HG03432 (cell line): ENCODE data around the gene SH3D19.
"Not testable (repeated sequence)": the region's sequence is repeated elsewhere in the genome, so short reads cannot be mapped to it uniquely, and the experiment has no call there.

Experiments used
- ATAC-seq: cut with Tn5 transposase; IDR thresholded peaks from one replicate; pipeline ENCODE4 v1.9.1; 2021; ENCODE audit warnings: mild to moderate bottlenecking, moderate library complexity; ENCODE audit not compliant: unreplicated experiment

SH3D19 gene

DNA sequence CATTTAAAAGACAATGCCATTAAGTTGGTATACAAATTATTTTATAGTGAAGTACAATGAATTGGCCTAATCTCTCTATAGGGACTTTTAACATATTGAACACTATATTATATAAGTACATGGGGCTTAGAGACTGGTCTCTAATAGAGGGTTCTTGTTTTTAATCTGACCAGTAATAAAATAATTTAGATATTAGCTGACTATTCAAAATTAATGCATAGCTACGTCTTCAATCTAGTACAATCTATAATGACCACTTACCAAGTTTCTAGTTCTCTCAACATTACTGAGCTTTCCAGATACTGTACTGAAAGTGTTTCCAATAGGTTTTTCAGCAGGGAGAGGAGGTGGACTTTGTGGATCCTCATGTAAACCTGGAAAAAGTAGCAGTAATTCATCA is 166.4 kb downstream of the SH3D19 start:
- ATAC-seq: no peak

DNA sequence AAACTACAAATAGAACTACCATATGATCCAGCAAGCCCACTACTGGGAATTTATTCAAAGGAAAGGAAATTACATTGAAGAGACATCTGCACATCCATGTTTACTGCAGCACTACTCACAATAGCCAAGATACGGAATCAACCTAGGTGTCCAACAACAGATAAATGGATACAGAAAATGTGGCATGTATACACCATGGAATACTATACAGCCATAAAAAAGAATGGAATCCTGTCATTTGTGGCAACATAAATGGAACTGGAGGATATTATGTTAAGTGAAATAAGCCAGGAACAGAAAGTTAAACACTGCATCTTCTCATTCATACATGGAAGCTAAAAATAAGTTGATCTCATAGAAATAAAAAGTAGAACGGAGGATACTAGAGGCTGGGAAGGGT is 167.9 kb downstream of the SH3D19 start:
- ATAC-seq: no peak

DNA sequence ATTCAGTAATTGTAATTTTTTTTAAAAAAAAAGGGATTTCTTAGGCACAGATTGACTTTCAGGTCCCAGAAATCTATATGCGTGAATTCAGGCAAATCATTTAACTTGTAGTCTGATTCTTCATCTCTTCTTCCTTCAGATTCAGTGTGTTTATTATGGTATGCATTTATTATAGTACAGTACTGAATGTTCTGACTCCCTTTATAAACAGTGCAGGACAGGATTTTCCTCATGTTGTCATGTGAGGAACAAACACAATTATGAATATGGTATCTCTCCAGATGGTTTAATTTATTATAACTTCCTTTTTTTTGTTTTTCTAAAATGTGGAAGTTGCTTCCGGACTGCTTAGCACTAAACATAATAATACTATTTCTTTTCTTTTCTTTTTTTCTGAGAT is 171.8 kb downstream of the SH3D19 start:
- ATAC-seq: no peak

DNA sequence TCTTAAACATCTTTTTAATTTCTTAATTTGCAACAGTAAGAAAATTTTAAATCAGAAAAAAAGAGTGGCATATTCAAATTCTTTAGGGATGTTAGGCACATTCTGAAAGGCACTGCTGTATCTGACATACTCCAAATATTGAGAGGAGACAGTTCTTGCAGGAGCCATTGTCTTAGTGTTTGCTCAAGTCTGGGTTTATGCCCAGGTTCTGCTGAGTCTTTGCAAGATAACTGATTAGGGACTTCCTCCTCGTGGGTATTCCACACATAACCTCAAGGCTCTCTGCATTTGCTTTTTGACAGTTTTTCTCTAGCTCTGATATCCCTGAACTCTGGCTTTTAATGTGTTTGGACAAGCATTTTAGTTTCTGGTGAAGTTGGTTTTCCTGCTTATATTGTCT is 173.4 kb downstream of the SH3D19 start:
- no peak for ATAC-seq

DNA sequence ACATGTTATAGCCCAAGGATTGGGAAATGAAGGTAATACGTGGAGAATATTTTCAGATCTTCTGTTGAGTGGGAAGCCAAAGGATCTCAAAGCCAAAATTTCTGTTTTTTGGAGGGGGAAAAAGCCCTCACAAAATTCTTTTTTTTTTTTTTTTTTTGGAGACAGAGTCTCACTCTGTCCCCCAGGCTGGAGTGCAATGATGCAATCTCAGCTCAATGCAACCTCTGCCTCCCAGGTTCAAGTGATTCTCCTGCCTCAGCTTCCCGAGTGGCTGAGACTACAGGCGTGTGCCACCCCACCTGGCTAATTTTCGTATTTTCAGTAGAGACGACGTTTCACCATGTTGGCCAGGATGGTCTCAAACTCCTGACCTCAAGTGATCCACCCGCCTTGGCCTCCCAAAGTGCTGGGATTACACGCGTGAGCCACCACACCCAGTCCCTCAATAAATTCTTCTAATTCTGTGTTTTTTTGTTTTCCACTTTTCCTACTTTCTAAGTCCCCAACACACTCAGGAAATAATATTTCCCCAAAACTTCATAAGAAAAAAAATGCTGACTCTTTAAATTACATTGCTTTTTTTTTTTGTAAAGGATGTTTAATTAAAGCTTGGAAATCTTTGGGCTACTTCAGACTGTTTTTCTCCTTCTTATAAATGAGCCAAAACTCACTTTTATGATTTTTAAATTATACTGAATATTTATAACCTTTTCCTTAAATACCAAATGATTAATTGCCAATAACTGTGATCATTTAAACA is 174.4 kb downstream of the SH3D19 start:
- no peak for ATAC-seq

DNA sequence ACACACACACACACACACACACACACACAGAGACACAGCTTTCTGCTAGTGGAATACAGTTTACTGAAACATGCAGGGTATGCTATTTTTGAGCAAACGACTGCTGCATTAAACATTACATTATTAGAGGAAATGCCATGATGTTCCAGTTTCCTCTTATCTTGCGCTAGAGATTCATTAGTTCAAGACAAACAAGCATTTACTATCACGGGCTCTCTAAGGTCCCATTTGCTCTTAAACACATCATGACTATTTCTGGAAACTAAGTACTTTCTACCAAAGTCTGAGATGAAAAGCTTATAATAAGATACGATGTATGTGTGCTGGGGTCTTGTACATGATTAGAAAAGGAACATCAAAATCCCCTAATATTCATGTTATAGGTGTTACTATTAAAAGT is 177.1 kb downstream of the SH3D19 start:
- no peak for ATAC-seq

DNA sequence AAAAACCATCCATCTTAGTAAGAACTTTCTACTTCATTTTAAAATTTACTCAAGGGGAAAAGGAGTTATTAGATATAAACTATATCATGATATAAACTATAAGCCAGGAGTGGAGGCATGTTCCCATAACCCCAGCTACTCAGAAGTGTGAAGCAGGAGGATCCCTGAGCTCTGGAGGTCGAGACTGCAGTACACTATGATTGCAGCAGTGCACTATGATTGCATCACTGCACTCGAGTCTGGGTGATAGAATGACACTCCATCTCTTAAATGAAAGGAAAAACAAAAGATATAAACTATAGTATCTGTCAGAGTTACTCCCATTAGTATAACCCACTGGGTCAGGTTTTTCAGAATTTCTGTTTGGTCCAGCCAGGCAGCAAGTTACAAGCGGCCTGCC is 178.4 kb downstream of the SH3D19 start:
- no peak for ATAC-seq

DNA sequence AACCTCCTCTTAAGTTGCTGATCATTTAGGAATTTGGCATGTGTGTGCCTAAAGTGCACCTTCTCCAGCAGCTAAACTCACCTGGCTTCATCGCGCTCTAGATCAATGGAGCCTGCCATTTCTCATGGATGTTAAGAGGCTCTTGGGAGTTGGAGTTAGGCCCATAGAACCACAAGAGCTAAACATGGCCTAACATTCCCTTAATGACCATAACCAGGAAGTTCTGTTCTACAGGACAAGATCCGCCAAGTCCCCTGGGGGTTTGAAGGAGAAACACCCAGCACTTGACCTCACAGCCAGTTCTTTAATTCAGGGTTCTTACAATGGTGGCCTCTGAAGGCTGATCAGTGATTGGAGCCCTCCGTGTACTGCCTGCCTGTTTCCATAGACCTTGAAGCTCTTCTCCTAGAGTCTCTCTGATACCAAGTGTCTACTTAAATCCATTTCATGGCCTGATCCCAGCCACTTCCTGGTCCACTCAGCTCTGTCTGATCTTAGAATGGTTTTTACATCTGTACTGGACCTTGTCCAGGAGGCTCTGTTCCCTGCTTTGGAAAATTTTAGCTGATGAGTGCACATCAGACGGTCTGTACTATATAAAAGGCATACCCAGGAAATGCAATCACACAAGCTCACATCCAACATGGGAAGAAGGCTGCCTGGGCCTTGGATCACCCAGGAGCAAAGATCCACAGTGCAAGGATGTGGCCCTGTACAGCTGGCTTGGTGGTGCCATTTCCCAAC is 180.9 kb downstream of the SH3D19 start:
- ATAC-seq: no peak

DNA sequence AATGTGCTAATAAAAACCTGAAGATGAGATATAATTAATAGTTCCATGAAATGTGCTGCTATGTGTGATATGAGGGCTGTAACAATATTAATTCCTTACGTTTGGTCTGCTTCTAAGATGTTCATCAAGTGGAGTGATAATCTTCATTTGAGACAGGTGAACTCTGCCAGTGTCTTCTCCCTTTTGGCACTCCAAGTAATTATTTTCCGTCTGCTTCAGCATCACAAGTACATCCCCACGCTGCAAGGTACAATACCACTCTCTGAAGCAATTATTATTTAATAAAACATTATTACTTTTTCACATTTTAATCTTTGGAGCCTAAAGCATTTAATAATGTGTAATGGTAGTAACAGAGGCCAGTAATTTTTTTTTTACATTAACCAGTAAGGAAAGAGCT is 181.6 kb downstream of the SH3D19 start:
- ATAC-seq: no peak

DNA sequence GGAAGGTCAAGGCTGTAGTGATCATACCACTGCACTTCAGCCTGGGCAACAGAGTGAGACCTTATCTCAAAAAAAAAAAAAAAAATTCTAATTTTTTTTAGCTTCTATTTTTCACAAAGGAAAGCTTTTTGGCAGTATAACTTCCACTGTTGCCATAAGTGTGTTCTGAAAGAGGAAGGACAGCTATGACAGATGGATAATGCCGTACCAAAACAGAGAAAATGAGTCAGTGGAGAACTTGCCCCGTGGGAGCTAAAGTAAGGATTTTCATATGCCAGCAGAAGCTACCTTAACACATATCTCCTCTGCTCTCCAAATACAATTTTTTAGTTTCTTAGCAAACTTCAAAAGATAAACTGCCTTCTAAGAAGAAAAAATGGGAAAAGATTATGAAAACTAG is 182.2 kb downstream of the SH3D19 start:
- no peak for ATAC-seq

DNA sequence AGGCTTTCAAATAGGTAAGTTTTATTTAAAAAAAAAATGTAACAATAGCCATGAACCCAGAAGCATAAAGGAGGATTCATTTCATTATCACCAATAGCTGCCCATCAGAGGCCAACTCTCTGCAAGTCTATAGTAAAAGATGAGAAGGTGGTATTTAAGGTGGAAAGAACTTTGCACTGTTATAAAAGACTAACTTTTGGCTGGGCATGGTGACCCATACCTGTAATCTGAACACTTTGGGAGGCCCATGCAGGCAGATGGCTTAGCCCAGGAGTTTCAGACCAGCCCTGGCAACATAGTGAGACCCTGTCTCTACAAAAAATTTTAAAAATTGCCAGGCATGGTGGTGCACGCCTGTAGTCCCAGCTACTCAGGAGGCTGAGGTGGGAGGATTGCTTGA is 182.6 kb downstream of the SH3D19 start:
- no peak for ATAC-seq

DNA sequence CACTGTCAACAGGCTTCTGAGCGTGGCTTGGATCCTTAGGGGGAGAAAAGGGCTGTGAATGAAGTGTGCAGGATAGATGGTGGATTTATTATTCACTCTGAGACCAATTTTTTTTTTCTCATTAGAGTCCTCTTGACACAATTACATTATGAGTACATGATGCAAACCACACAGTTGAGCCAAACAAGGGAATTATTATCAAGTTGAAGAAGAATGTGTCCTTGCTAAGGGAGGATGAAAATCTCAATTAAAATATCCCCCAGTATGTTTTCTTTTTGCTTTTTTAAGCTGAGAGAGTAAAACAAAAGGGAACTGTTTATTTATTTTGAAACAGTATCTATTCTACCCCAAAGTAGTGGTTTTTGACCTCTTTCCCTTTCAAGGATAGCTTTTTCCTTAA is 185.6 kb downstream of the SH3D19 start:
- no peak for ATAC-seq

DNA sequence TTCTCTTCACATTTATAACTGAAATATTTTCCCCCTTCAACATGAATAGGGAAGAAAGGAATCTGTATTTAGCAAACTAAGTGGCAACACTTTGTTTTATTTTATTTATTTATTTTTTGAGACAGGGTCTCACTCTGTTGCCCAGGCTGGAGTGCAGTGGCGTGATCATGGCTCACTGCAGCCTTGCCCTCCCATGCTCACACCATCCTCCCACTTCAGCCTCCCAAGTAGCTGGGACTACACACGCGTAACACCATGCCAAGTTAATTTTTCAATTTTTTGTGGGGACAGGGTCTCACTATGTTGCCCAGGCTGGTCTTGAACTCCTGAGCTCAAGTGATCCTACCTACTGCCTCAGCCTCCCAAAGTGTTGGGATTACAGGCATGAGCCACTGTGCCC is 189.4 kb downstream of the SH3D19 start:
- ATAC-seq: not testable (repeated sequence)

DNA sequence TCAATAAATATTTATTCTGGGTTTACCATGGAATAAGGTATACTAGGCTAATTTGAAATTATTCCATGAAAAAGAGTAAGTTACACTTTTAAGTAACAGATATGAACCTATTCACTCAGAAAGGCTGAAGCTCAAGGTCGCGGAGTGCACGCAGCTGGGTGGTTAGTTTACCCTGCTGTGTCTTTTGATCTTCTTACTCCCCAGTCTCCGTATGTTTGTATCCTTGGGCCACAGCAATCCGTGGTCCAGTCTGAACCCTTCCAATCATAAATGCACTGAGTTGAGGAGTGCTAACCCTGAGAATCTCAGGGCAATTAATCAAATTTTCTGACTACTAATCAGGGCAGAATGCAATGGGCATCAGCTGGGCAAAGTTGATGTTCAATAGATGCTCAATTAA is 192.1 kb downstream of the SH3D19 start:
- no peak for ATAC-seq

DNA sequence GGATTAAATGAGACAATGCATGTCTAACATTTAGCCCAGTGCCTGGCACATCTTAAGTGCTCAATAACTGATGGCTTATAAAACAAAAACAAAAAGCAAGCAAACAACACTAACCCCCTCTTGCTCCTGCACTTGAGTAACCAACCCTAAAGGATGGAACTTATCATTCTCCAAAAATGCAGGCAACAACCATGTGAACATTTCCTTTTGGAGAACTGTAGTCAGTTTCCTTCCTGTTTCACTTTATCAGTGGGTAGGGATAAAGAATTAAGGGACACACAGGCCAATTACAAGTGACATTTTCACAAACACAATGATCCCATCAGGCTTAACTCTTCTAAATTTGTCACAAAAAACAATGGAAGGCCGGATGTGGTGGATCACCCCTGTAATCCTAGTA is 195.6 kb downstream of the SH3D19 start:
- ATAC-seq: no peak

DNA sequence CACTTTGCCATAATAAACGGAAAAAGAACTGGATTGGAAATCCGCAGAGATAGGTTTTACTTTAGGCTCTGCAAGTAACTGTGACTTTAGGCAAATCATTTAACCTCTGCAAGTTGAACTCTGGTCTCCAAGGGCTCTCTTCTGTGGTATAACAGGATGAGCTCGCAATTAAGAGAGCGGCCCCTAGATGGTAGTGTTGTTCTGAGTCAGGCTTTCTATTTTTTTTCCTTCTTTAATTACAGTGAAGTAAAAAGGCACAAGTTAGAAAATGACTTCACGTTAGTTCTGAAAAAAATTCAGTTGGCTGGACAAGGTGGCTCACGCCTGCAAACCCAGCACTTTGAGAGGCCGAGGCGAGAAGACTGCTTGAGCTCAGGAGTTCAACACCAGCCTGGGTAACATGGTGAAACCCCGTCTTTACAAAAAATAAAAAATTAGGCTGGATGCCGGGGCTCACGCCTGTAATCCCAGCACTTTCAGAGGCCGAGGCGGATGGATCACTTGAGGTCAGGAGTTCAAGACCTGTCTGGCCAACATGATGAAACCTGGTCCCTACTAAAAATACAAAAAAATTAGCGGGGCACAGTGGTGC is 207.9 kb downstream of the SH3D19 start:
- ATAC-seq: peak; percentile 91

DNA sequence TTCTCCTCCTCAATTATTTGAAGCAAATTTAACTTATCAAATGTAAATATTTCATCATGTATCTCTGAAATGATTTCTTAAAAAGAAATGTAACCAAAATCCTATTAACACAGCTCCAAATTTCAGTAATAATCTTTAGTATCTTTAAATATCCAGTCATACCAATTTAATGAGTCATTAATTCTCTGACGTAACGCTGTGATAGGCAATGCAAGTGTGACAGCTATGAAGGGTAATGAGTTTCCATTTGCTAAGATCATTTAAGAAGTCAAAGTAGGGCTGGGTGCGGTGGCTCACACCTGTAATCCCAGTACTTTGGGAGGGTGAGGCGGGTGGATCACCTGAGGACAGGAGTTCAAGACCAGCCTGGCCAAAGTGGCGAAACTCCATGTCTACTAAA is 210.4 kb downstream of the SH3D19 start:
- ATAC-seq: no peak

DNA sequence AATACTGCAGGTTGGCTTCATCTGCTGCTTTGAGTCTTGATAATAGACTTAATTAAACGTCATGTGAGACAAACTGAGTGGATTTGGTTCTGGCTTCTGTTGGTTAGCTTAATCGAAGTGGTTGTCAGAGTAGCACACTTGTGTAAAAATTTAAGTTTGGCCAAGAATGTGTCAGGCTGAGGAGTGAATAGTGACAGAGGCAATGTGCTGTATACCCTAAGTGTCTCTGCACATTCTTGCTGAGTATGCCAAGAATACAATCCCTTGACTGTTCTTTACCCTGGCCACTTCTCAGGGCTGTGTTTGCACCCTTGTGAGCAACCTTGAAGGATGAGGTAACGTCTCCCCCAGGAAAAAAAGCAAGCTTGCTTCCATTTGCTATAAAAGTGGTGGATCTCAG is 211.1 kb downstream of the SH3D19 start:
- ATAC-seq: no peak

DNA sequence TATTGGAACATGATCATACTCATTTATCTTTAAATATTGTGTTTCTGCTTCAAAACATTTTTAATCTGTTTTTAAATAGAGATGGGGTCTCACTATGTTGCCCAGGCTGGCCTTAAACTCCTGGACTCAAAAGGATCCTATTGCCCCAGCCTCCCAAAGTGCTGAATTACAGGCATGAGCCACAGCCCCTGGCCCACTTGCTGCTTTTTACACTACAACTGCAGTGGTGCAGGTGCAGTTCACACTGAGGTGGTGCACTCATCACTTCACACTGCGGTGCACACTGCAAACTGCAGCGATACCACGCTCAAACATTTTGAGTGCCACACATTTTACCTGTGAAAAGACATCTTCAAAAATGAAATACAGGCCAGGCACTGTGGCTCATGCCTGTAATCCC is 215.2 kb downstream of the SH3D19 start:
- no peak for ATAC-seq

DNA sequence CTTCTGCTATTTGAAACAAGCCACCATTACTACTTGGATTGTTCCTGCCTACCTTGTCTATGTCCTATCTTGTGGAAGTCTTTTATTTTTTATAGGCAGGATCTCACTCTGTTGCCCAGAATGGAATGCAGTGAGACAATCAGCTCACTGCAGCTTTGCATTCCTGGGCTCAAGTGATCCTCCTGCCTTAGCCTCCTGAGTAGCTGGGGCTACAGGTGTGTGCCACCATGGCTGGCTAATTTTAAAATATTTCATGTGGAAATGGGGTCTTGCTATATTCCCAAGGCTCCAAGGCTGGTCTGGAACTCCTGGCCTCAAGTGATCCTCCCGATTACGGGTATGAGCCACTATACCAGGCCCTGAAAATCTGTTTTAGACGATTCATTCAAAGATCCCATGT is 218.3 kb downstream of the SH3D19 start:
- ATAC-seq: no peak

DNA sequence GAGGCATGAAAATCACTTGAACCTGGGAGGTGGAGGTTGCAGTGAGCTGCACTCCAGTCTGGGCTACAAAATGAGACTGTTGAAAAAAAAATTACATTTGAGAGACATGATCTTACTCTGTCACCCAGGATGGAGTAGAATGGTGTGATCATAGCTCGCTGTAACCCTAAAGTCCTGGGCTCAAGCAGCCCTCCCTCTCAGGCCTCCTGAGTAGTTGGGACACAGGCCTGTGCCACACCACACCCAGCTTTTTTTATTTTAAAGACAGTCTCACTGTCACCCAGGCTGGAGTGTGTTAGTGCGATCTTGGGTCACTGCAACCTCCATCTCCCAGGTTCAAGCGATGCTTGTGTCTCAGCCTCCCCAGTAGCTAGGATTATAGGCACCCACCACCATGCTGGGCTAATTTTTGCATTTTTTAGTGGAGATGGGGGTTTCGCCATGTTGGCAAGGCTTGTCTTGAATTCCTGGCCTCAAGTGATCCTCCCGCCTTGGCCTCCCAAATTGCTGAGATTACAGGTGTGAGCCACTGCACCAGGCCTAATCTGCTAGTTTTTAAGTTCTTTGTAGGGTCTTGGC is 219.9 kb downstream of the SH3D19 start:
- no peak for ATAC-seq

DNA sequence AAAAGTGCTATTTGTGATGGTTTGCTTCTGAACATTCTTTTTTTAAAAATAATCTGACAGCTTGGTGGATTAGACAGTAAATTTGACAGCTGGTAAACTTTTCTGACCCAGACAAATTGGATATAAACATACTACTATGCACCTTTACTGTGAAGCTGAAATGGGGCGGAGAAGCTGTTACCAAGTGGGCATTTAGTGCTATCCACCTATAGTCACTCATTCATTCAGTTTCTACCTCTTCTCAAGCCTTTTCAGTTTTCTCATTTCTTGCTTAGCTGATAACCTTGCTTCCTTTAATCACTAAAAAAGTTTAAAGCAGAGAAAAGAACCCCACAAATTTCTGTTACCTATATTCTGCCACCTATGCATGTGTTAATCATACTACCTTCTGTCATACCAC is 220.8 kb downstream of the SH3D19 start:
- no peak for ATAC-seq
